Activated CD8-positive, alpha-beta memory T cell treated with anti-CD3 and anti-CD28 coated beads, Interleukin-2, amount 50 U/mL, for 48 hours (primary cell): ENCODE data around the gene PKP2.

Experiments
- DNase-seq: peaks from one replicate; pipeline ENCODE4 v3.0.0-alpha.2; 2020

Gene PKP2

DNA sequence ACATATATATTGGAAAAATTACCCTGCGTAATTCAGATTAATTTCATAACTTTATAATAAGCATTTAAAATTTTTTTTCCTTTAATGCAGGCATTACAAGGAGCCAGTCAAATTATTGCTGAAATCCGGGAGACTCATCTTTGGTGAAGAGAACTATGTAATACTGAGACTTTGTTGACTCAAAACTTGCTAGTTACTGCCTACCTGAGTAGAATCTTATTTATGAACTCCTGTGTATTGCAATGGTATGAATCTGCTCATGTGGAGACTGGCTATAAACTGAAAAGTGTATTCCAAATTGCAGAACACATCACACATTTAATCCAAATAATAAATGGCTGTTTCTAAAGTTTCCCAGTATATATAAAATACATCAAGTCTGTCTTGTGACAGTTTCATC is 153.3 kb downstream of the PKP2 start:
- DNase-seq = no peak

DNA sequence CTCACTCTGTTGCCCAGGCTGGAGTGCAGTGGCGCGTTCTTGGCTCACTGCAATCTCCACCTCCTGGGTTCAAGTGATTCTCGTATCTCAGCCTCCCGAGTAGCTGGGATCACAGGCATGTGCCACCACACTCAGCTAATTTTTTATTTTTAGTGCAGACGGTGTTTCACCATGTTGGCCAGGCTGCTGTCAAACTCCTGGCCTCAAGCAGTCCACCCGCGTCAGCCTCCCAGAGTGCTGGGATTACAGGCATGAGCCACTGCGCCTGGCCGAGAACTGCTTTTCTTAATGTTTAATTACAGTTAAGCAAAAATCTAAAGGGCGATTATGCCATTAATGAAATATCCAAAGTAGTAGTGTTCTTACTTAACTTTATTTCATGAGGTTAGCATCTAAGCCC is 154.4 kb downstream of the PKP2 start:
- DNase-seq = no peak
